Sigmoid colon (tissue), 4 donors: Measurements from ENCODE around the gene SFT2D3.

Source experiments
- CTCF ChIP-seq, 4 experiments: fragments of 450-650 bp in 3 of 4; fragments of 200-600 bp in 1 of 4; IDR thresholded peaks; one replicate each; pipeline ENCODE4 v1.5.1; 2016 to 2019; ENCODE audit warnings: antibody characterized with exemption in 4 of 4, mild to moderate bottlenecking in 3 of 4, moderate library complexity in 2 of 4
- EP300 ChIP-seq, 4 donors: sonication (generic); formaldehyde crosslinking; IDR thresholded peaks; one replicate each; pipeline ENCODE4 v1.6.1; 2017; ENCODE audit warnings: antibody characterized with exemption in 4 of 4

DNA sequence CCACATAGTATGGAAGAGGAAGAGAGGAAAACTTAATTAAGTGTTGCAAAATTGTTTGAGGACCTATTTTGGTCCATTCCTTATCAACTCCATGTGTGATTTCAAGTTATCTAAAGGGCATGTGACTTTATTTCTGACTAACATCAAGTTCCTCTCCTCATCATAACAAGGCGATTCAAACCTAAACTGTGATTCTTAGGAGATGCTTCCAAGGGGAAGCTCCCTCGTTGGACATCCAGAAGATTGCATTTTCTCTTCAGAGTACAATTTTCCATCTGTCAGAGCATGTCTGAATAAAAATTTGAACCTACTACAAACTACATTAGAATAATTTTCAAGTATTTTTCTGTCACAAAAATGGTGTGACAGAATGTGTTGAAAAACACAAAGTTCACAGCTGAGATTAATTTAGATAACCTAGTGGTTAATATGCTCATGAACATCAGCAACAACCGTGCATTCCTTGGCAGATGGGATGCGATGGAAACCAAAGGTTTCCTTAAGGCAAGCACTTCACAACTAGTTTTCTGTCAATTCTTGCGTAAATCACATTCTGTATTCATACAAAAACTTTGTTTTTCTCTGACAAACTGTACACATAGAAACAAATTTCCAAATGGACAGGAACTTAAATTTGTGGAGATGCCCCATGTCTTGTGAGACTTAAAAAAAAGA, 4.2 kb downstream of the SFT2D3 start:
- no peak for TF ChIP-seq CTCF (IDR thresholded peaks at IDR 0.05)
- no peak for TF ChIP-seq EP300 (IDR thresholded peaks at IDR 0.05)
